ENCODE results near the gene FERMT2. TPM values are rescaled to one million over a fixed set of nuclear protein-coding genes. Genes with fewer than 3 reads are reported as not detected.

FERMT2 gene
- total RNA-seq, 1 experiment from 2014 or later: 33.3 TPM

GRCh38 chr14:52876806-52877205 is 74.0 kb downstream of the FERMT2 start:
- Histone ChIP-seq H3K36me3 (ENCODE audit: control insufficient read depth, insufficient read depth, low read length) (peaks cover 7% of the 10 kb centered on the region), H3K4me3 (ENCODE audit: low read depth in 2 of 2, low read length in 2 of 2) (no peak overlapping the region), H3K9me3 (ENCODE audit: control insufficient read depth, insufficient read depth, low read depth, low read length) (no peaks in the 10 kb centered on the region), H3K27ac (ENCODE audit: low read length) (no peak overlapping the region), H3K4me1 (ENCODE audit: control insufficient read depth, insufficient read depth, low read length) (no peaks in the 10 kb centered on the region), H3K27me3 (ENCODE audit: control insufficient read depth, insufficient read depth, low read length) (no peaks in the 10 kb centered on the region)
- ATAC-seq (no peak), DNase-seq (ENCODE audit: low read depth, low spot score) (no peak)
- in situ Hi-C loops (cut with HindIII; ENCODE audit: low pct_unique_long_range_greater_than_20kb, low sequenced_read_pairs) (no loop called here), intact Hi-C loops (cut with micrococcal nuclease; ENCODE audit: unreplicated experiment) (no loop called here)
- BruUV-seq (replicated peaks): no TSS peak
- CTCF ChIA-PET: no interaction called here
- TF ChIP-seq CTCF (IDR thresholded peaks at IDR 0.05): no peak
- TF ChIP-seq SIN3A (IDR thresholded peaks at IDR 0.05; ENCODE audit: borderline replicate concordance, insufficient read depth, low read depth, low read length): no peak
- no peak for TF ChIP-seq TCF7L2 (IDR thresholded peaks at IDR 0.05; ENCODE audit: low read depth, low read length)
- TF ChIP-seq POLR2AphosphoS5 (IDR thresholded peaks at IDR 0.05; ENCODE audit: low read depth, low read length): no peak
- TF ChIP-seq, protein P1, sequence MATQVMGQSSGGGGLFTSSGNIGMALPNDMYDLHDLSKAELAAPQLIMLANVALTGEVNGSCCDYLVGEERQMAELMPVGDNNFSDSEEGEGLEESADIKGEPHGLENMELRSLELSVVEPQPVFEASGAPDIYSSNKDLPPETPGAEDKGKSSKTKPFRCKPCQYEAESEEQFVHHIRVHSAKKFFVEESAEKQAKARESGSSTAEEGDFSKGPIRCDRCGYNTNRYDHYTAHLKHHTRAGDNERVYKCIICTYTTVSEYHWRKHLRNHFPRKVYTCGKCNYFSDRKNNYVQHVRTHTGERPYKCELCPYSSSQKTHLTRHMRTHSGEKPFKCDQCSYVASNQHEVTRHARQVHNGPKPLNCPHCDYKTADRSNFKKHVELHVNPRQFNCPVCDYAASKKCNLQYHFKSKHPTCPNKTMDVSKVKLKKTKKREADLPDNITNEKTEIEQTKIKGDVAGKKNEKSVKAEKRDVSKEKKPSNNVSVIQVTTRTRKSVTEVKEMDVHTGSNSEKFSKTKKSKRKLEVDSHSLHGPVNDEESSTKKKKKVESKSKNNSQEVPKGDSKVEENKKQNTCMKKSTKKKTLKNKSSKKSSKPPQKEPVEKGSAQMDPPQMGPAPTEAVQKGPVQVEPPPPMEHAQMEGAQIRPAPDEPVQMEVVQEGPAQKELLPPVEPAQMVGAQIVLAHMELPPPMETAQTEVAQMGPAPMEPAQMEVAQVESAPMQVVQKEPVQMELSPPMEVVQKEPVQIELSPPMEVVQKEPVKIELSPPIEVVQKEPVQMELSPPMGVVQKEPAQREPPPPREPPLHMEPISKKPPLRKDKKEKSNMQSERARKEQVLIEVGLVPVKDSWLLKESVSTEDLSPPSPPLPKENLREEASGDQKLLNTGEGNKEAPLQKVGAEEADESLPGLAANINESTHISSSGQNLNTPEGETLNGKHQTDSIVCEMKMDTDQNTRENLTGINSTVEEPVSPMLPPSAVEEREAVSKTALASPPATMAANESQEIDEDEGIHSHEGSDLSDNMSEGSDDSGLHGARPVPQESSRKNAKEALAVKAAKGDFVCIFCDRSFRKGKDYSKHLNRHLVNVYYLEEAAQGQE (IDR thresholded peaks at IDR 0.05; ENCODE audit: insufficient read depth in 1 of 2, low read depth in 2 of 2, low read length in 1 of 2): no peak
- POLR2A ChIA-PET: no interaction called here

GRCh38 chr14:52876311-52876710 is 74.5 kb downstream of the FERMT2 start:
- ChIA-PET POLR2A (no interaction called here), CTCF (no interaction called here)
- DNase-seq (ENCODE audit: low read depth, low spot score) (no peak), ATAC-seq (no peak)
- H3K27ac ChIP-seq (ENCODE audit: low read length): no peak overlapping the region
- TF ChIP-seq, protein P1 (IDR thresholded peaks at IDR 0.05; ENCODE audit: insufficient read depth in 1 of 2, low read depth in 2 of 2, low read length in 1 of 2): no peak
- TF ChIP-seq CTCF (IDR thresholded peaks at IDR 0.05): no peak
- TF ChIP-seq POLR2AphosphoS5 (IDR thresholded peaks at IDR 0.05; ENCODE audit: low read depth, low read length): no peak
- TF ChIP-seq SIN3A (IDR thresholded peaks at IDR 0.05; ENCODE audit: borderline replicate concordance, insufficient read depth, low read depth, low read length): no peak
- TF ChIP-seq TCF7L2 (IDR thresholded peaks at IDR 0.05; ENCODE audit: low read depth, low read length): no peak
- in situ Hi-C loops (cut with HindIII; ENCODE audit: low pct_unique_long_range_greater_than_20kb, low sequenced_read_pairs): no loop called here
- H3K36me3 ChIP-seq (ENCODE audit: control insufficient read depth, insufficient read depth, low read length): peaks cover 7% of the 10 kb centered on the region
- intact Hi-C loops (cut with micrococcal nuclease; ENCODE audit: unreplicated experiment): no loop called here
- no peak overlapping the region for H3K4me3 ChIP-seq (ENCODE audit: low read depth in 2 of 2, low read length in 2 of 2)
- H3K4me1 ChIP-seq (ENCODE audit: control insufficient read depth, insufficient read depth, low read length): no peaks in the 10 kb centered on the region
- H3K27me3 ChIP-seq (ENCODE audit: control insufficient read depth, insufficient read depth, low read length): no peaks in the 10 kb centered on the region
- H3K9me3 ChIP-seq (ENCODE audit: control insufficient read depth, insufficient read depth, low read depth, low read length): no peaks in the 10 kb centered on the region
- BruUV-seq (replicated peaks): no TSS peak
